ENCODE measurements around the gene FBP1.

- TF ChIP-seq CTCF (IDR thresholded peaks at IDR 0.05; ENCODE audit: extremely low read depth in 1 of 2, insufficient read depth in 1 of 2, low read depth in 1 of 2, low read length in 2 of 2) (no peak), POLR2A (IDR thresholded peaks at IDR 0.05; ENCODE audit: low read depth, low read length) (no peak), POLR2AphosphoS5 (IDR thresholded peaks at IDR 0.05; ENCODE audit: insufficient read depth, low read depth, low read length) (no peak), EZH2 (IDR thresholded peaks at IDR 0.05; ENCODE audit: borderline replicate concordance, low read depth, low read length, severe bottlenecking) (no peak), GATA2 (IDR thresholded peaks at IDR 0.05; ENCODE audit: insufficient read depth, insufficient read length, low read depth, low read length) (no peak)
These were observed 8.5 kb downstream of the FBP1 start for GRCh38 chr9:94630833-94631232.
